ENCODE results near the gene RSPO3.

The RSPO3 gene

GRCh38 chr6:127114214-127114760, 4.2 kb upstream of the RSPO3 start:
- DNase-seq: no peak

GRCh38 chr6:127115084-127115655, 3.3 kb upstream of the RSPO3 start:
- DNase-seq: no peak

- DNase-seq: no peak
These were observed 2.7 kb upstream of the RSPO3 start for GRCh38 chr6:127115746-127116145.

- DNase-seq: no peak
These were observed 533 bp upstream of the RSPO3 start for GRCh38 chr6:127117979-127118297.

GRCh38 chr6:127119102-127120022, 891 bp downstream of the RSPO3 start:
- DNase-seq: no peak

GRCh38 chr6:127120023-127120786, 1.7 kb downstream of the RSPO3 start:
- no peak for DNase-seq

- DNase-seq: peak; percentile 47
These were observed 2.5 kb downstream of the RSPO3 start for GRCh38 chr6:127120787-127121636.

GRCh38 chr6:127121637-127121960, 3.1 kb downstream of the RSPO3 start:
- DNase-seq: no peak

- no peak for DNase-seq
These were observed 5.7 kb downstream of the RSPO3 start for GRCh38 chr6:127124172-127124571.

- DNase-seq: no peak
These were observed 6.2 kb downstream of the RSPO3 start for GRCh38 chr6:127124680-127125079.

GRCh38 chr6:127128066-127128465, 9.6 kb downstream of the RSPO3 start:
- no peak for DNase-seq

GRCh38 chr6:127129251-127129650, 10.8 kb downstream of the RSPO3 start:
- DNase-seq: no peak

GRCh38 chr6:127131275-127131674, 12.8 kb downstream of the RSPO3 start:
- DNase-seq: no peak

- no peak for DNase-seq
These were observed 13.4 kb downstream of the RSPO3 start for GRCh38 chr6:127131772-127132376.

GRCh38 chr6:127134136-127134535, 15.7 kb downstream of the RSPO3 start:
- DNase-seq: no peak

- DNase-seq: no peak
These were observed 18.3 kb downstream of the RSPO3 start for GRCh38 chr6:127136786-127137185.

GRCh38 chr6:127146932-127147331, 28.5 kb downstream of the RSPO3 start:
- no peak for DNase-seq

GRCh38 chr6:127147534-127147933, 29.1 kb downstream of the RSPO3 start:
- no peak for DNase-seq

- no peak for DNase-seq
These were observed 30.0 kb downstream of the RSPO3 start for GRCh38 chr6:127148511-127148910.

- DNase-seq: no peak
These were observed 36.0 kb downstream of the RSPO3 start for GRCh38 chr6:127154509-127154908.

GRCh38 chr6:127160484-127160883, 42.0 kb downstream of the RSPO3 start:
- DNase-seq: no peak

GRCh38 chr6:127162836-127163235, 44.4 kb downstream of the RSPO3 start:
- no peak for DNase-seq
